ENCODE measurements around the gene CDA. TPM values are rescaled to one million over a fixed set of nuclear protein-coding genes. Genes with fewer than 3 reads are reported as not detected.

Gene CDA
- polyA plus RNA-seq, 4 donors, result 0.58 to 53.0 (median 4.4) TPM

DNA sequence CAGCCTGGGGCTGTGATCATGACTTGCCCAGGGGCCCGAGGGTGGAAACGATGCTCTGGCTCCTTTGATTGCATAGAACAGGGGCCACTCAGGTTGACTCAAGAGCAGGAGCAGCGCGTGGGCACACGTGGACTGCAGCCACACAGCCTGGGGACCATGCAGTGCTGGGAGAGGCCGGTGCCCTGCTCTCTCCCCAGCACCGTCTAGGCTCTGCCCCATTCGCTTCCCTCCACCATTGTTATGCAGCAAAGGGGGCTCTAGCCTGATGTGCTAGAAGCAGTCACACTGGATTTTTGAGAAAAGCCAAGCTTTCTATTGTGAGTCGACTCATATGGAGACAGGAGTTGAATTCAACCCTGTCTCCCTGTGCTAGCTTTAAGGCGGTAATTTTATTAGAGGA, 53.1 kb downstream of the CDA start:
- Histone ChIP-seq H3K4me3 (ENCODE audit: low read depth in 1 of 3, low read length in 3 of 3) (no peak overlapping the region), H3K27me3 (ENCODE audit: control insufficient read depth in 3 of 3, insufficient read depth in 3 of 3, low read length in 3 of 3) (no peaks in the 10 kb centered on the region), H3K4me1 (ENCODE audit: control insufficient read depth in 3 of 3, insufficient read depth in 2 of 3, low read depth in 1 of 3, low read length in 2 of 3) (no peaks in the 10 kb centered on the region), H3K9me3 (ENCODE audit: control insufficient read depth in 2 of 2, insufficient read depth in 1 of 2, low read depth in 1 of 2, low read length in 1 of 2) (no peaks in the 10 kb centered on the region), H3K36me3 (ENCODE audit: control insufficient read depth in 3 of 3, insufficient read depth in 2 of 3, low read depth in 1 of 3, low read length in 3 of 3) (peaks cover 5 to 71% (median 21%) of the 10 kb centered on the region in 3 donors), H3K27ac (ENCODE audit: low read depth in 1 of 3, low read length in 2 of 3) (no peak overlapping the region)
- DNase-seq (no peak), FAIRE-seq (no peak)
- WGBS, 3 donors, result 81 to 93% (median 83%) methylated on average over 10 of the region's 10 CpGs

DNA sequence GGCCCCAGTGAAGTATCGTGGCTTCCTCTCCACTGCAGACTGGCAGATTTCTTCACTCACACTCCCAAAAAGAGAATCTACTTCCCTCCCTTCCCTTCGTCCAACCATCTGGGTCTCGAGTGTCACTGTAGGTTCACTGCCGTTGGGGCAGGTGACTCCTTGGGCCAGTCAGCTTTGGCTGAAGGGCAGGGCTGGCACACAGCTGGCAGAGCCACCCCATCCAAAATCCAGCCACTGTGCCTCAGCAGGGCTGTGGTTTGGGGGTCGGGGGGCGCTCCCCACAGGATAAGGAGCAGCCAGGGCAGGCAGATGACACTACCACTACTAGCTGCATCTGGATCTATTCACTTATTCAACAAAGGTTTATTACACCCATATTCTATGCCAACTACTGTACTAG, 54.2 kb downstream of the CDA start:
- Histone ChIP-seq H3K27me3 (ENCODE audit: control insufficient read depth in 3 of 3, insufficient read depth in 3 of 3, low read length in 3 of 3) (no peaks in the 10 kb centered on the region), H3K4me3 (ENCODE audit: low read depth in 1 of 3, low read length in 3 of 3) (no peak overlapping the region), H3K27ac (ENCODE audit: low read depth in 1 of 3, low read length in 2 of 3) (no peak overlapping the region), H3K36me3 (ENCODE audit: control insufficient read depth in 3 of 3, insufficient read depth in 2 of 3, low read depth in 1 of 3, low read length in 3 of 3) (peaks cover 5 to 70% (median 24%) of the 10 kb centered on the region in 3 donors), H3K9me3 (ENCODE audit: control insufficient read depth in 2 of 2, insufficient read depth in 1 of 2, low read depth in 1 of 2, low read length in 1 of 2) (no peaks in the 10 kb centered on the region), H3K4me1 (ENCODE audit: control insufficient read depth in 3 of 3, insufficient read depth in 2 of 3, low read depth in 1 of 3, low read length in 2 of 3) (no peaks in the 10 kb centered on the region)
- 69 to 88% (median 79%) methylated on average over 6 of the region's 6 CpGs for WGBS, 3 donors
- DNase-seq, result no peak
- FAIRE-seq, result no peak

DNA sequence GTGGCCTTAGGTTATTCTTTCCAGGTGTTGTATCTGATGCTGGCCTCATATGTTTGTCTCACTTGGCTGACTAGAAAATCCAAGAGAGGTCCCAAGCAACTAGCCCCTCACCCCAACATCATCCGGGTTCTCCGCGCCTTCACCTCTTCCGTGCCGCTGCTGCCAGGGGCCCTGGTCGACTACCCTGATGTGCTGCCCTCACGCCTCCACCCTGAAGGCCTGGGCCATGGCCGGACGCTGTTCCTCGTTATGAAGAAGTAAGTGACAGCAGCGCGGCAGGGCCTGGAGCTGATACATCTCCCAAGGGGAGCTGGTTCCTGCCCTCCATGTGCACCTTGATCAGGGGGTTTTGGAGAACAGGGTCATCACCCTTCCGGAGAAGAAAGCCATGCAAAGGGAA, 55.5 kb downstream of the CDA start:
- no peaks in the 10 kb centered on the region for H3K9me3 ChIP-seq (ENCODE audit: control insufficient read depth in 2 of 2, insufficient read depth in 1 of 2, low read depth in 1 of 2, low read length in 1 of 2)
- H3K27ac ChIP-seq (ENCODE audit: low read depth in 1 of 3, low read length in 2 of 3), result no peak overlapping the region
- no peak for FAIRE-seq
- H3K4me3 ChIP-seq (ENCODE audit: low read depth in 1 of 3, low read length in 3 of 3), result no peak overlapping the region
- 94 to 96% (median 95%) methylated on average over 13 of the region's 13 CpGs for WGBS, 3 donors
- no peak for DNase-seq
- no peaks in the 10 kb centered on the region for H3K27me3 ChIP-seq (ENCODE audit: control insufficient read depth in 3 of 3, insufficient read depth in 3 of 3, low read length in 3 of 3)
- no peaks in the 10 kb centered on the region for H3K4me1 ChIP-seq (ENCODE audit: control insufficient read depth in 3 of 3, insufficient read depth in 2 of 3, low read depth in 1 of 3, low read length in 2 of 3)
- H3K36me3 ChIP-seq (ENCODE audit: control insufficient read depth in 3 of 3, insufficient read depth in 2 of 3, low read depth in 1 of 3, low read length in 3 of 3), result peaks cover 8 to 73% (median 30%) of the 10 kb centered on the region in 3 donors

DNA sequence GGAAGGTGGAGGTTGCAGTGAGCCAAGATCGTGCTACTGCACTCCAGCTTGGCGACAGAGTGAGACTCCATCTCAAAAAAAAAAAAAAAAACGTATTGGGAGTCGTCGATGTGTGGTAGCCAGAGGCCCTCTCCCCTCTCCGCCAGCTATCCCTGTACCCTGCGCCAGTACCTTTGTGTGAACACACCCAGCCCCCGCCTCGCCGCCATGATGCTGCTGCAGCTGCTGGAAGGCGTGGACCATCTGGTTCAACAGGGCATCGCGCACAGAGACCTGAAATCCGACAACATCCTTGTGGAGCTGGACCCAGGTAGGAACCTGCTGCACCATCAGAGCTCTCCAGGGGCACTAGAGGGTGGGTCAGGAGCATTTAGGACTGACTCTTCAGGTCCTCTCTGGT, 56.5 kb downstream of the CDA start:
- Histone ChIP-seq H3K27me3 (ENCODE audit: control insufficient read depth in 3 of 3, insufficient read depth in 3 of 3, low read length in 3 of 3) (no peaks in the 10 kb centered on the region), H3K4me1 (ENCODE audit: control insufficient read depth in 3 of 3, insufficient read depth in 2 of 3, low read depth in 1 of 3, low read length in 2 of 3) (no peaks in the 10 kb centered on the region), H3K9me3 (ENCODE audit: control insufficient read depth in 2 of 2, insufficient read depth in 1 of 2, low read depth in 1 of 2, low read length in 1 of 2) (no peaks in the 10 kb centered on the region), H3K27ac (ENCODE audit: low read depth in 1 of 3, low read length in 2 of 3) (no peak overlapping the region), H3K4me3 (ENCODE audit: low read depth in 1 of 3, low read length in 3 of 3) (no peak overlapping the region), H3K36me3 (ENCODE audit: control insufficient read depth in 3 of 3, insufficient read depth in 2 of 3, low read depth in 1 of 3, low read length in 3 of 3) (peaks cover 14 to 75% (median 31%) of the 10 kb centered on the region in 3 donors)
- DNase-seq (no peak), FAIRE-seq (no peak)
- WGBS, 3 donors, result 85 to 91% (median 90%) methylated on average over 13 to 14 of the region's 14 CpGs

GRCh38 chr1:20648438-20648837, 59.5 kb downstream of the CDA start:
- FAIRE-seq (no peak), DNase-seq (no peak)
- Histone ChIP-seq H3K36me3 (ENCODE audit: control insufficient read depth in 3 of 3, insufficient read depth in 2 of 3, low read depth in 1 of 3, low read length in 3 of 3) (peaks cover 27 to 72% (median 46%) of the 10 kb centered on the region in 3 donors), H3K4me1 (ENCODE audit: control insufficient read depth in 3 of 3, insufficient read depth in 2 of 3, low read depth in 1 of 3, low read length in 2 of 3) (no peaks in the 10 kb centered on the region), H3K27ac (ENCODE audit: low read depth in 1 of 3, low read length in 2 of 3) (no peak overlapping the region), H3K4me3 (ENCODE audit: low read depth in 1 of 3, low read length in 3 of 3) (no peak overlapping the region), H3K9me3 (ENCODE audit: control insufficient read depth in 2 of 2, insufficient read depth in 1 of 2, low read depth in 1 of 2, low read length in 1 of 2) (no peaks in the 10 kb centered on the region), H3K27me3 (ENCODE audit: control insufficient read depth in 3 of 3, insufficient read depth in 3 of 3, low read length in 3 of 3) (no peaks in the 10 kb centered on the region)
- 83 to 94% (median 91%) methylated on average over 13 of the region's 13 CpGs for WGBS, 3 donors

- Histone ChIP-seq H3K36me3 (ENCODE audit: control insufficient read depth in 3 of 3, insufficient read depth in 2 of 3, low read depth in 1 of 3, low read length in 3 of 3) (peaks cover 31 to 75% (median 51%) of the 10 kb centered on the region in 3 donors), H3K27ac (ENCODE audit: low read depth in 1 of 3, low read length in 2 of 3) (no peak overlapping the region), H3K27me3 (ENCODE audit: control insufficient read depth in 3 of 3, insufficient read depth in 3 of 3, low read length in 3 of 3) (no peaks in the 10 kb centered on the region), H3K4me3 (ENCODE audit: low read depth in 1 of 3, low read length in 3 of 3) (no peak overlapping the region), H3K9me3 (ENCODE audit: control insufficient read depth in 2 of 2, insufficient read depth in 1 of 2, low read depth in 1 of 2, low read length in 1 of 2) (no peaks in the 10 kb centered on the region), H3K4me1 (ENCODE audit: control insufficient read depth in 3 of 3, insufficient read depth in 2 of 3, low read depth in 1 of 3, low read length in 2 of 3) (no peaks in the 10 kb centered on the region)
- WGBS, 3 donors, result 96 to 97% (median 96%) methylated on average over 15 of the region's 15 CpGs
- FAIRE-seq (no peak), DNase-seq (no peak)
Measured at GRCh38 chr1:20648946-20649345, 60.0 kb downstream of the CDA start.

GRCh38 chr1:20652300-20652699, 63.4 kb downstream of the CDA start:
- Histone ChIP-seq H3K27ac (ENCODE audit: low read depth in 1 of 3, low read length in 2 of 3) (no peak overlapping the region), H3K27me3 (ENCODE audit: control insufficient read depth in 3 of 3, insufficient read depth in 3 of 3, low read length in 3 of 3) (no peaks in the 10 kb centered on the region), H3K36me3 (ENCODE audit: control insufficient read depth in 3 of 3, insufficient read depth in 2 of 3, low read depth in 1 of 3, low read length in 3 of 3) (peaks cover 38 to 85% (median 47%) of the 10 kb centered on the region in 3 donors), H3K9me3 (ENCODE audit: control insufficient read depth in 2 of 2, insufficient read depth in 1 of 2, low read depth in 1 of 2, low read length in 1 of 2) (no peaks in the 10 kb centered on the region), H3K4me3 (ENCODE audit: low read depth in 1 of 3, low read length in 3 of 3) (no peak overlapping the region), H3K4me1 (ENCODE audit: control insufficient read depth in 3 of 3, insufficient read depth in 2 of 3, low read depth in 1 of 3, low read length in 2 of 3) (no peaks in the 10 kb centered on the region)
- FAIRE-seq, result no peak
- 94 to 97% (median 96%) methylated on average over 15 of the region's 15 CpGs for WGBS, 3 donors
- DNase-seq, result no peak

DNA sequence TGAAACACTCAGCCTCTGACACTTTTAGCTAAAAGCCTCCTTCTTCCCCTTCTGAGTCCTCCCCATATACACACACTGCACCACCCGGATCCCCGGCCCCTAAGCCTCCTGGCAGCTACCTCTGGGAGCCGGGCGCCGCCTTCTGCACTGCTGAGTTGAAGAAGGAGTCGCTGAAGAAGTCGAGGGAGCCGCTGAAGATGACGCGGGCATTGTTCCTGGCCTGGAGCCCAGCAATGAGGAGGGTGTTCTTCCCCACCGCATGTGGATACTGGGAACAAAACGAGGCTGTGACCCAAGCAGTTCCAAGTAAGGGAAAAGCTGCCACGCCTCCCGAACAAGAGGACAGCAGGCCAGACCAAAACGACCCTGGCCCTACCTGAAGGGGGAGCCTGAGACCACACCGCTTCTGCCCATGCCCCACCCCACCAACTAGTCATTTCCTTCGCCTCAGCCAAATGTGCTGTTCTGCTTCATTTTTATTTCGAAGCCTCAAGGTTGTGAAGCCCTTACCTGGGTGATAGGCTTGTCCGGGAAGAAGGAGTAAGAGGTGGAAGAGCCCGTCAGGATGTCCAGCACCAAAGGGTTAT, 65.3 kb downstream of the CDA start:
- WGBS, 3 donors, result 82 to 85% (median 82%) methylated on average over 20 of the region's 20 CpGs
- Histone ChIP-seq H3K36me3 (ENCODE audit: control insufficient read depth in 3 of 3, insufficient read depth in 2 of 3, low read depth in 1 of 3, low read length in 3 of 3) (peaks cover 34 to 82% (median 36%) of the 10 kb centered on the region in 3 donors), H3K4me1 (ENCODE audit: control insufficient read depth in 3 of 3, insufficient read depth in 2 of 3, low read depth in 1 of 3, low read length in 2 of 3) (no peaks in the 10 kb centered on the region), H3K9me3 (ENCODE audit: control insufficient read depth in 2 of 2, insufficient read depth in 1 of 2, low read depth in 1 of 2, low read length in 1 of 2) (no peaks in the 10 kb centered on the region), H3K27me3 (ENCODE audit: control insufficient read depth in 3 of 3, insufficient read depth in 3 of 3, low read length in 3 of 3) (no peaks in the 10 kb centered on the region), H3K27ac (ENCODE audit: low read depth in 1 of 3, low read length in 2 of 3) (no peak overlapping the region), H3K4me3 (ENCODE audit: low read depth in 1 of 3, low read length in 3 of 3) (no peak overlapping the region)
- FAIRE-seq (no peak), DNase-seq (no peak)

DNA sequence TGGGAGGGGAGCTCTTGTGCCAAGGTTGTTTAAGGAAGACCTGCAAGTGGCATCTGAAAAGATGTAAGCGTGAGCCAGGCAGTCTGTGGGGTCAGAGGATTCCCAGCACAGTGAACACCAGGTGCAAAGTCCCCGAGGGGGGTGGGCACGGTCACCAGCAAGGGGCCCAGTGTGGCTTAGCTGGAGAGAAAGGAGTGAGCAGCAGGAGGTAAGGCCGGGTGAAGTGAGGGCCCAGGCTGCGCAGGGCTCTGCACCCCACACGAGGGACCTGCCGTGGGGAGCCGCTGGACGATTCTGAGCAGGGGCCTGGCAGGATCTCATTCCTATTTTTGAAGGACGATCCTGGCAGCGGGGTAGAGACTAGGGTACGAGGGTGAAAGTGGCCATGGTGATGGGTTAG, 68.1 kb downstream of the CDA start:
- no peak overlapping the region for H3K4me3 ChIP-seq (ENCODE audit: low read depth in 1 of 3, low read length in 3 of 3)
- no peaks in the 10 kb centered on the region for H3K9me3 ChIP-seq (ENCODE audit: control insufficient read depth in 2 of 2, insufficient read depth in 1 of 2, low read depth in 1 of 2, low read length in 1 of 2)
- no peak for DNase-seq
- 76 to 88% (median 87%) methylated on average over 12 of the region's 12 CpGs for WGBS, 3 donors
- peaks cover 0 to 11% (median 2%) of the 10 kb centered on the region in 3 donors for H3K4me1 ChIP-seq (ENCODE audit: control insufficient read depth in 3 of 3, insufficient read depth in 2 of 3, low read depth in 1 of 3, low read length in 2 of 3)
- no peaks in the 10 kb centered on the region for H3K27me3 ChIP-seq (ENCODE audit: control insufficient read depth in 3 of 3, insufficient read depth in 3 of 3, low read length in 3 of 3)
- no peak overlapping the region for H3K27ac ChIP-seq (ENCODE audit: low read depth in 1 of 3, low read length in 2 of 3)
- peaks cover 23 to 65% (median 27%) of the 10 kb centered on the region in 3 donors for H3K36me3 ChIP-seq (ENCODE audit: control insufficient read depth in 3 of 3, insufficient read depth in 2 of 3, low read depth in 1 of 3, low read length in 3 of 3)
- no peak for FAIRE-seq

All from small intestine (tissue), 7 donors.